Upper lobe of left lung (tissue), 6 donors: ENCODE data around the gene C1QTNF3. TPM values are rescaled to one million over a fixed set of nuclear protein-coding genes. Genes with fewer than 3 reads are reported as not detected.
A peak's percentile ranks its signal among the peaks of the same experiment; 100 is the strongest.
"Not testable (repeated sequence)": the region's sequence is repeated elsewhere in the genome, so short reads cannot be mapped to it uniquely, and the experiment has no call there.

ENCODE experiments used
- ATAC-seq, 2 donors: fragments of 200-7000 bp; cut with Tn5 transposase; one replicate each; pipeline ENCODE4 v1.9.1; 2022; ENCODE audit warnings: mild to moderate bottlenecking in 2 of 2, moderate library complexity in 2 of 2; ENCODE audit not compliant: low FRiP score in 2 of 2
- DNase-seq, 2 donors: peaks; one replicate each; pipeline ENCODE4 v3.0.0-alpha.2; 2019 to 2020
- H3K27ac ChIP-seq, 4 donors: fragments of 200-600 bp; sonication (generic); one replicate each; pipeline ENCODE4 v1.5.1; 2016 to 2019
- H3K27me3 ChIP-seq, 4 donors: fragments of 200-600 bp; sonication (generic); one replicate each; pipeline ENCODE4 v1.5.1; 2017 to 2019
- H3K36me3 ChIP-seq, 4 donors: fragments of 200-600 bp; sonication (generic); one replicate each; pipeline ENCODE4 v1.5.1; 2016 to 2019
- H3K4me1 ChIP-seq, 4 donors: fragments of 200-600 bp; sonication (generic); one replicate each; pipeline ENCODE4 v1.5.1; 2018 to 2019
- H3K4me3 ChIP-seq, 4 donors: fragments of 200-600 bp; sonication (generic); one replicate each; pipeline ENCODE4 v1.5.1; 2017 to 2019; ENCODE audit warnings: mild to moderate bottlenecking in 2 of 4, moderate library complexity in 1 of 4
- H3K9me3 ChIP-seq, 4 donors: fragments of 200-600 bp; sonication (generic); one replicate each; pipeline ENCODE4 v1.5.1; 2018 to 2019
- POLR2A ChIP-seq, 4 donors: fragments of 450-650 bp; IDR thresholded peaks; one replicate each; pipeline ENCODE4 v1.5.1; 2016 to 2017; ENCODE audit warnings: antibody characterized with exemption in 4 of 4, mild to moderate bottlenecking in 2 of 4
- WGBS, 2 donors: methylation state at CpG; one replicate each; pipeline ENCODE4 v1.1.5; 2017 to 2018; 5-methylcytosine and 5-hydroxymethylcytosine counted together
- total RNA-seq, 6 donors: library from RNA; depleted of rRNA in 4 of 6; stranded (reverse); fragments of >200 nt in 4 of 6; gene quantifications; one replicate each; pipeline versions ENCODE4 v1.1.0 to v1.2.1, GENCODE V29; 2016 to 2021
- donor health status: DM: no; HTN: no; CAD: no; lungs with moderate emphysema.
- donor health status: DM: no; HTN: yes; CAD: no; lungs with severe emphysema.

Gene C1QTNF3
- 10 to 100 TPM in 3 of 6 donors, 1 to 10 TPM in 3; 3.2 to 16.8 (median 9.3) TPM for total RNA-seq

DNA sequence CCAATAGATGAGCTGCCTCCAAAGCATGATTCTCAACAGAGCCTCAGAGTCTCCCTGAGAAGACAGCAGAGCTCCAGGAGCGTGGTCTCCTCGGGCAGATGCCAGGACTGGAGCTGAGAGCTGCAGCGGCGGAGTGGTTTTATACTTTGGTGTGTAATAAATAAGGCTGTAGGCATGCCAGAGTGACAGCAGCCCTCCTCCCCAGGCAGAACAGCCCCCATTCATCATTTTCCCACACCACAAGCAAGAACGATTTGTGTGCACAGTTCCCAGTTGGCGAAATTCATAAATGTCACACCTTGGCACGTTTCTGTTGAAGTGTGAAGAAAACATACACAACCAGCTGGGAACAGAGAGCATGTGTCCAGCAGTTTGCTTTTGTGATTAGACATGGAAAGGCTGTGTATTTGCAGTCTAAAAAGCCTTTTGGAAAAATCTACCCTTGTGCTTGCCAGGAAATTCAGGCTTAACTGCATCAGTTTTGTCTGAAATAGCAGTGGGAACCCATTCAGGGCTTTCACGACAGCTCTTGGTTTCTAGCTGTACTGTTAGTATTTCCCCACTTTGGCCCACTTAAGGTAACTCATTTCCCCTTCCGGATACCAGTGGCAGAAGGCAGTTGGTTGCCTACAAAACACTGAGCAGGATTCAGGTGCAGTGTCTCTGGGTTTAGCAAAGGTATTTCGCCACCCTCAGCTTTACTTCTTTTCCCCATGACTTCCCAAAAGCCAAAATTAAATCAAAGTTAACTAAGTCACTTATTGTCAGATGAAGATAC lies at the start of gene C1QTNF3:
Gene C1QTNF3, minus strand, starts transcription at position 115 of the 778 bp plus-strand sequence. Its CDS starts 88 bp downstream, at position 27.
- Histone ChIP-seq H3K9me3 (no peaks in the 10 kb centered on the region), H3K36me3 (no peaks in the 10 kb centered on the region), H3K4me1 (peaks cover 13 to 37% (median 22%) of the 10 kb centered on the region in 4 donors), H3K27me3 (no peaks in the 10 kb centered on the region), H3K27ac (peak within 1 kb of the TSS in 2 of 4 donors; percentile 43 to 53), H3K4me3 (no peak within 1 kb of the TSS)
- no peak for TF ChIP-seq POLR2A (IDR thresholded peaks at IDR 0.05)
- ATAC-seq (peak in 1 of 2 donors; percentile 63), DNase-seq (no peak)
- 39 to 43% methylated on average over 10 of the region's 10 CpGs for WGBS, 2 donors

DNA sequence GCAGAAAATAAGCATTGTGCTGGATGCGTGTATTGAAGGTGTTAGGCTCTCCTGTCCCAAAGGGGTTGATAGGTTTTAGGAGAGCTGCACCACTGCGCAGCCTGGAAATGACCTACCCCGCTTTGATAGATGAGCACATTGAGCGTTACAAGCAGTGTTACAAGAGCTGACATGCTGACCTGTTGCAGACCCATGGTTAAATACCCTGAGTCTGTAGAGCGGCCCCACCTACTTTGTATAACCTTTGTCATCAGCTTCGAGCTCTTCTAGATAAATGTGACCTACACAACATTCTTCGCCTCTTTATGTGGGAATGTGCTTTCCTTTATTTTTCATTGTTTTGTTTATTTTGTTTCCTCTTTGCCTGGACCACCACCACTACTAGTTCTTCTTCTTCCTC lies 48.0 kb upstream of the C1QTNF3 start:
- H3K36me3 ChIP-seq, DNase-seq, H3K4me3 ChIP-seq, H3K9me3 ChIP-seq, H3K4me1 ChIP-seq, H3K27me3 ChIP-seq, ATAC-seq, H3K27ac ChIP-seq: not testable (repeated sequence)
- 86 to 97% methylated on average over 7 of the region's 7 CpGs for WGBS, 2 donors

- not testable (repeated sequence) for H3K36me3 ChIP-seq, H3K27me3 ChIP-seq, DNase-seq, H3K4me3 ChIP-seq, H3K4me1 ChIP-seq, H3K27ac ChIP-seq, ATAC-seq, H3K9me3 ChIP-seq
- WGBS, 2 donors: 92 to 96% methylated on average over 2 to 3 of the region's 3 CpGs
Measured at GRCh38 chr5:34089802-34090201, 46.8 kb upstream of the C1QTNF3 start.

DNA sequence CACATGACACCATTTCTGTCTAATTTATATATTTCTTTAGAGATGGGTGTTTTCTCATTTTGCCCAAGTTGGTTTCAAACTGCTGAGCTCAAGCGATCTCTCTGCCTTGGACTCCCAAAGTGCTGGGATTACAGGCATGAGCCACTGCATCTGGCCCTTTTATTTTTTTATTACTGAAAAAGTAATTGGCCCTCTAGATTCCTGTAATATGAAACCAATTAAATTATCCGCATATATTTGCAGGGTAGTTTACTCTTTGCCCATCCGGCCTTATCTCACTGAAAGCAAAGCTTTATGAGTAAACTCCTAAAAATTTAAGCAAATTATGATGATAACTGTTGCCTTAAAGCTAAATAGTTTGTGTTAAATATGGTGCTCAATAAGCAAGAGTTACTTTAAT lies 44.7 kb upstream of the C1QTNF3 start:
- not testable (repeated sequence) for H3K4me1 ChIP-seq, H3K27ac ChIP-seq, H3K4me3 ChIP-seq, H3K9me3 ChIP-seq, H3K36me3 ChIP-seq, ATAC-seq, DNase-seq, H3K27me3 ChIP-seq
- 83 to 95% methylated on average over 3 of the region's 3 CpGs for WGBS, 2 donors

GRCh38 chr5:34083898-34084297 lies 40.9 kb upstream of the C1QTNF3 start:
- H3K4me3 ChIP-seq, H3K4me1 ChIP-seq, H3K9me3 ChIP-seq, H3K27ac ChIP-seq, ATAC-seq, H3K36me3 ChIP-seq, H3K27me3 ChIP-seq, DNase-seq: not testable (repeated sequence)
- WGBS, 2 donors: 76 to 89% methylated on average over 4 of the region's 4 CpGs

GRCh38 chr5:34079505-34079904 lies 36.5 kb upstream of the C1QTNF3 start:
- DNase-seq, H3K4me3 ChIP-seq, H3K27ac ChIP-seq, H3K36me3 ChIP-seq, H3K4me1 ChIP-seq, H3K27me3 ChIP-seq, ATAC-seq, H3K9me3 ChIP-seq: not testable (repeated sequence)
- 98 to 100% methylated on average over 2 of the region's 2 CpGs for WGBS, 2 donors

- H3K4me3 ChIP-seq, H3K36me3 ChIP-seq, H3K9me3 ChIP-seq, H3K27ac ChIP-seq, H3K27me3 ChIP-seq, DNase-seq, H3K4me1 ChIP-seq, ATAC-seq: not testable (repeated sequence)
- WGBS, 2 donors: 88 to 89% methylated on average over 2 of the region's 2 CpGs
Measured at GRCh38 chr5:34077636-34078035, 34.6 kb upstream of the C1QTNF3 start.

- not testable (repeated sequence) for H3K36me3 ChIP-seq, H3K4me3 ChIP-seq, H3K9me3 ChIP-seq, H3K4me1 ChIP-seq, H3K27ac ChIP-seq, H3K27me3 ChIP-seq, DNase-seq, ATAC-seq
- WGBS, 2 donors: 73 to 84% methylated on average over 3 to 4 of the region's 5 CpGs
Measured at GRCh38 chr5:34076719-34077364, 33.8 kb upstream of the C1QTNF3 start.

GRCh38 chr5:34074472-34074871 lies 31.5 kb upstream of the C1QTNF3 start:
- not testable (repeated sequence) for H3K36me3 ChIP-seq, H3K27me3 ChIP-seq, H3K4me3 ChIP-seq, H3K9me3 ChIP-seq, ATAC-seq, H3K4me1 ChIP-seq, H3K27ac ChIP-seq, DNase-seq
- WGBS, 2 donors: 84 to 87% methylated on average over 3 of the region's 3 CpGs

DNA sequence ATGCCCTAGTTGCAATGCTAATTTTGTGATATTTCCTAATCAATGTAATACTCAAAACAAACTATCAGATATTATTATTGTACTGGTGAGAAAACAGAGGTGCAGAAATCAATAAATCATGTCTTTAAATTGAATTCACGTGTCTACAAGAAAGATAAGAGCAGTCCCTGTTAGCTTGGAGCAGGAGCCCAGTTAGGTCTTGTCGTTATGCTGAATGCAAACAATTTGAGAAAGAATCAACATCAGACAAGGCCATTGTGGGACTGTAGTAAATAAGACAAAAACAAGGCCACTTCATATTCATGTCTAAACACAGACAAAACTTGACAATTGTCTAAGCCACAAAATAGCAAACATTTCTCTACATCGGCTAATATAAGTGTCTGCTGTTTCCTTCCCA lies 31.1 kb upstream of the C1QTNF3 start:
- H3K27me3 ChIP-seq, H3K4me1 ChIP-seq, ATAC-seq, H3K4me3 ChIP-seq, H3K9me3 ChIP-seq, DNase-seq, H3K36me3 ChIP-seq, H3K27ac ChIP-seq: not testable (repeated sequence)
- WGBS, 2 donors: 62 to 78% methylated on average over 2 of the region's 3 CpGs

DNA sequence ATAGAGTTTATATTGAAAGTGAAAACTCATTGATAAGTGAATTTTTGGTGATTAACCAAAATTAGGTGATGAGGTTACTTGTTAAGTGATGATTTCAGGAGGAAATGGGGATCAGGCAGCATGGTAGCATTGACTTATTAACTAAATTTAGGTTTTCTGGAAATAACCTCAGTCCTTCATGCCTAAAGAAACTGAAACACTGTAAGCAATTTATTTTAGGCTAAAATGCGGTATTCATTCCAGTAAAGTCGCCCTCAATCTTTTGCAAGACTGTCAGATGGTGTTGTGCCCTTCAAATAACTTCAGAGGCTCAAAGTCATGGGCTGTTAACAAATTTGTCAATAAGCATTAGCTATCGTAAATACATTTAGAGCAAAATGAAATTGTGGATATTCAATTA lies 27.6 kb upstream of the C1QTNF3 start:
- H3K4me3 ChIP-seq, H3K27ac ChIP-seq, ATAC-seq, H3K36me3 ChIP-seq, H3K4me1 ChIP-seq, H3K27me3 ChIP-seq, DNase-seq, H3K9me3 ChIP-seq: not testable (repeated sequence)
- 97 to 100% methylated on average over 1 to 3 of the region's 3 CpGs for WGBS, 2 donors
